MM.1S (cell line): ENCODE measurements around the gene ALG8.

Experiments
- DNase-seq: peaks from one replicate; pipeline ENCODE4 v3.0.0-alpha.2; 2015
- H2AFZ ChIP-seq: fragments of 300-600 bp; sonication (generic); 2 replicates; pipeline ENCODE4 v1.6.0; 2016; ENCODE audit warnings: antibody characterized with exemption, low read length
- H3F3A ChIP-seq: fragments of 300-600 bp; sonication (generic); 2 replicates; pipeline ENCODE4 v1.6.1; 2016; ENCODE audit warnings: mild to moderate bottlenecking, antibody characterized with exemption, low read length, moderate library complexity, mixed read lengths; ENCODE audit not compliant: insufficient read depth
- H3K27ac ChIP-seq: fragments of 300-600 bp; sonication (generic); 2 replicates; pipeline ENCODE4 v1.5.1; 2016; ENCODE audit warnings: mild to moderate bottlenecking, low read length
- H3K27me3 ChIP-seq: fragments of 300-600 bp; sonication (generic); replicated peaks from 2 replicates; pipeline ENCODE4 v1.6.0; 2016; ENCODE audit warnings: low read length; ENCODE audit not compliant: insufficient read depth
- H3K36me3 ChIP-seq: fragments of 300-600 bp; sonication (generic); replicated peaks from 2 replicates; pipeline ENCODE4 v1.6.1; 2016; ENCODE audit warnings: mild to moderate bottlenecking, low read length, mixed read lengths; ENCODE audit not compliant: insufficient read depth
- H3K4me1 ChIP-seq: fragments of 300-600 bp; sonication (generic); 2 replicates; pipeline ENCODE4 v1.6.1; 2016; ENCODE audit warnings: low read length, mixed read lengths
- H3K4me2 ChIP-seq: fragments of 300-600 bp; sonication (generic); 2 replicates; pipeline ENCODE4 v1.6.0; 2016; ENCODE audit warnings: low read depth, low read length
- H3K4me3 ChIP-seq: fragments of 300-600 bp; sonication (generic); 2 replicates; pipeline ENCODE4 v1.5.1; 2016; ENCODE audit warnings: low read length, mixed read lengths
- H3K79me2 ChIP-seq: fragments of 300-600 bp; sonication (generic); 2 replicates; pipeline ENCODE4 v1.6.1; 2016; ENCODE audit warnings: mixed run types, low read length, mixed read lengths
- H3K9ac ChIP-seq: fragments of 300-600 bp; sonication (generic); 2 replicates; pipeline ENCODE4 v1.6.1; 2016; ENCODE audit warnings: low read length, mixed read lengths
- H3K9me2 ChIP-seq: fragments of 300-600 bp; sonication (generic); replicated peaks from 2 replicates; pipeline ENCODE4 v1.6.1; 2016; ENCODE audit warnings: mild to moderate bottlenecking, low read length, mixed read lengths; ENCODE audit not compliant: insufficient read depth
- H3K9me3 ChIP-seq: fragments of 300-600 bp; sonication (generic); replicated peaks from 2 replicates; pipeline ENCODE4 v1.6.1; 2016; ENCODE audit warnings: mild to moderate bottlenecking, low read length, mixed read lengths; ENCODE audit not compliant: insufficient read depth
- H4K20me1 ChIP-seq: fragments of 300-600 bp; sonication (generic); 2 replicates; pipeline ENCODE4 v1.6.1; 2016; ENCODE audit warnings: mild to moderate bottlenecking, low read length, moderate library complexity, mixed read lengths; ENCODE audit not compliant: insufficient read depth
- EZH2 ChIP-seq: fragments of 300-600 bp; sonication (generic); optimal IDR thresholded peaks from 2 replicates; pipeline ENCODE3; 2017; ENCODE audit warnings: low read depth, mild to moderate bottlenecking, antibody characterized with exemption, low read length, mixed read lengths
- EZH2phosphoT487 ChIP-seq: fragments of 300-600 bp; sonication (generic); IDR thresholded peaks from 2 replicates; pipeline ENCODE4 v1.6.1; 2018; ENCODE audit warnings: antibody characterized with exemption, low read length
- TF ChIP-seq, protein P1 (sequence below): fragments of 300-600 bp; sonication (generic); IDR thresholded peaks from 2 replicates; pipeline ENCODE4 v1.5.1; 2016; ENCODE audit warnings: antibody characterized with exemption, low read length, mixed read lengths

The ALG8 gene

GRCh38 chr11:78187366-78188285 is 48.2 kb upstream of the ALG8 start:
- Histone ChIP-seq H3K27ac (no peak overlapping the region), H3K9me3 (no peaks in the 10 kb centered on the region), H2AFZ (peak overlapping the region; percentile 86), H3K4me2 (peak overlapping the region; percentile 75), H3K27me3 (no peaks in the 10 kb centered on the region), H3K36me3 (no peaks in the 10 kb centered on the region), H3K4me1 (peaks cover 15% of the 10 kb centered on the region; the same call in 1 of the 2 replicates), H3K9me2 (no peaks in the 10 kb centered on the region), H3K9ac (peak overlapping the region; percentile 11; the same call in 1 of the 2 replicates), H3K4me3 (peak overlapping the region; percentile 89), H3K79me2 (0 out of 2 replicates have a peak, but pooled peaks cover 5% of the 10 kb centered on the region), H3F3A (no peaks in the 10 kb centered on the region), H4K20me1 (no peaks in the 10 kb centered on the region)
- no peak for DNase-seq
- no peak for TF ChIP-seq EZH2phosphoT487
- TF ChIP-seq, protein P1, sequence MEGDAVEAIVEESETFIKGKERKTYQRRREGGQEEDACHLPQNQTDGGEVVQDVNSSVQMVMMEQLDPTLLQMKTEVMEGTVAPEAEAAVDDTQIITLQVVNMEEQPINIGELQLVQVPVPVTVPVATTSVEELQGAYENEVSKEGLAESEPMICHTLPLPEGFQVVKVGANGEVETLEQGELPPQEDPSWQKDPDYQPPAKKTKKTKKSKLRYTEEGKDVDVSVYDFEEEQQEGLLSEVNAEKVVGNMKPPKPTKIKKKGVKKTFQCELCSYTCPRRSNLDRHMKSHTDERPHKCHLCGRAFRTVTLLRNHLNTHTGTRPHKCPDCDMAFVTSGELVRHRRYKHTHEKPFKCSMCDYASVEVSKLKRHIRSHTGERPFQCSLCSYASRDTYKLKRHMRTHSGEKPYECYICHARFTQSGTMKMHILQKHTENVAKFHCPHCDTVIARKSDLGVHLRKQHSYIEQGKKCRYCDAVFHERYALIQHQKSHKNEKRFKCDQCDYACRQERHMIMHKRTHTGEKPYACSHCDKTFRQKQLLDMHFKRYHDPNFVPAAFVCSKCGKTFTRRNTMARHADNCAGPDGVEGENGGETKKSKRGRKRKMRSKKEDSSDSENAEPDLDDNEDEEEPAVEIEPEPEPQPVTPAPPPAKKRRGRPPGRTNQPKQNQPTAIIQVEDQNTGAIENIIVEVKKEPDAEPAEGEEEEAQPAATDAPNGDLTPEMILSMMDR = no peak
- TF ChIP-seq EZH2 = no peak

- Histone ChIP-seq H3K79me2 (no peaks in the 10 kb centered on the region), H3K4me2 (no peak overlapping the region), H3K27me3 (no peaks in the 10 kb centered on the region), H4K20me1 (no peaks in the 10 kb centered on the region), H3K4me1 (no peaks in the 10 kb centered on the region), H3F3A (no peaks in the 10 kb centered on the region), H3K4me3 (no peak overlapping the region), H3K36me3 (no peaks in the 10 kb centered on the region), H3K9ac (no peak overlapping the region), H3K9me2 (no peaks in the 10 kb centered on the region), H3K9me3 (no peaks in the 10 kb centered on the region), H3K27ac (no peak overlapping the region), H2AFZ (no peak overlapping the region)
- no peak for DNase-seq
- TF ChIP-seq EZH2 (no peak), EZH2phosphoT487 (no peak)
- TF ChIP-seq, protein P1 = no peak
Measured at GRCh38 chr11:78181185-78181584, 41.8 kb upstream of the ALG8 start.

DNA sequence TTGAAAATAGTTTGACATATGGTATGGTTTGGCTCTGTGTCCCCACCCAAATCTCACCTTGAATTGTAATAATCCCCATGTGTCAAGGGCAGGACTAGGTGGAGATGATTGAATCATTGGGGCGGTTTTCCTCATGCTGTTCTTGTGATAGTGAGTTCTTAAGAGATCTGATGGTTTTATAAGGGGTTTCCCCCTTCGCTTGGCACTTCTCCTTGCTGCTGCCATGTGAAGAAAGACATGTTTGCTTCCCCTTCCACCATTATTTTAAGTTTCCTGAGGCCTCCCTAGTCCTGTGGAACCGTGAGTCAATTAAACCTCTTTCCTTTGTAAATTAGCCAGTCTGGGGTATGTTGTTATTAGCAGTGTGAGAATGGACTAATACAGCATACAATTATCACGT is 41.3 kb upstream of the ALG8 start:
- no peak overlapping the region for H3K4me3 ChIP-seq
- H3K9me2 ChIP-seq = no peaks in the 10 kb centered on the region
- DNase-seq = no peak
- no peaks in the 10 kb centered on the region for H3K36me3 ChIP-seq
- TF ChIP-seq EZH2 (no peak), EZH2phosphoT487 (no peak)
- TF ChIP-seq, protein P1 = no peak
- H3K4me2 ChIP-seq = no peak overlapping the region
- no peaks in the 10 kb centered on the region for H3K27me3 ChIP-seq
- no peak overlapping the region for H2AFZ ChIP-seq
- no peaks in the 10 kb centered on the region for H3K4me1 ChIP-seq
- H3F3A ChIP-seq = no peaks in the 10 kb centered on the region
- H4K20me1 ChIP-seq = no peaks in the 10 kb centered on the region
- H3K9ac ChIP-seq = no peak overlapping the region
- H3K79me2 ChIP-seq = no peaks in the 10 kb centered on the region
- no peaks in the 10 kb centered on the region for H3K9me3 ChIP-seq
- H3K27ac ChIP-seq = no peak overlapping the region
